Ectodermal cell (in vitro differentiated cells): ENCODE measurements around the gene CHRM1.
"Not testable (repeated sequence)": the region's sequence is repeated elsewhere in the genome, so short reads cannot be mapped to it uniquely, and the experiment has no call there.

ENCODE experiments used
- H3K27ac ChIP-seq: 2 replicates; pipeline ENCODE4 v1.7.0; 2013; ENCODE audit warnings: mild to moderate bottlenecking, low read depth, low read length; ENCODE audit not compliant: insufficient read depth, poor library complexity, severe bottlenecking
- H3K27me3 ChIP-seq: 2 replicates; pipeline ENCODE4 v1.7.0; 2013; ENCODE audit warnings: mild to moderate bottlenecking, low read length; ENCODE audit not compliant: insufficient read depth, control insufficient read depth, poor library complexity, severe bottlenecking
- H3K36me3 ChIP-seq: one replicate; pipeline ENCODE4 v1.7.0; 2013; ENCODE audit warnings: low read length; ENCODE audit not compliant: control insufficient read depth, insufficient read depth
- H3K4me1 ChIP-seq: one replicate; pipeline ENCODE4 v1.7.0; 2013; ENCODE audit warnings: low read length; ENCODE audit not compliant: control insufficient read depth, insufficient read depth
- H3K4me3 ChIP-seq: 2 replicates; pipeline ENCODE4 v1.7.0; 2013; ENCODE audit warnings: low read depth, low read length, control low read depth; ENCODE audit not compliant: insufficient read depth
- H3K9me3 ChIP-seq: 2 replicates; pipeline ENCODE4 v1.7.0; 2013; ENCODE audit warnings: mild to moderate bottlenecking, low read length, moderate library complexity; ENCODE audit not compliant: control insufficient read depth
- WGBS, 2 experiments: methylation state at CpG; one replicate each; pipeline ENCODE4 v1.1.7; 2013; ENCODE audit warnings: missing lambda C conversion rate in 2 of 2; 5-methylcytosine and 5-hydroxymethylcytosine counted together

CHRM1 gene

DNA sequence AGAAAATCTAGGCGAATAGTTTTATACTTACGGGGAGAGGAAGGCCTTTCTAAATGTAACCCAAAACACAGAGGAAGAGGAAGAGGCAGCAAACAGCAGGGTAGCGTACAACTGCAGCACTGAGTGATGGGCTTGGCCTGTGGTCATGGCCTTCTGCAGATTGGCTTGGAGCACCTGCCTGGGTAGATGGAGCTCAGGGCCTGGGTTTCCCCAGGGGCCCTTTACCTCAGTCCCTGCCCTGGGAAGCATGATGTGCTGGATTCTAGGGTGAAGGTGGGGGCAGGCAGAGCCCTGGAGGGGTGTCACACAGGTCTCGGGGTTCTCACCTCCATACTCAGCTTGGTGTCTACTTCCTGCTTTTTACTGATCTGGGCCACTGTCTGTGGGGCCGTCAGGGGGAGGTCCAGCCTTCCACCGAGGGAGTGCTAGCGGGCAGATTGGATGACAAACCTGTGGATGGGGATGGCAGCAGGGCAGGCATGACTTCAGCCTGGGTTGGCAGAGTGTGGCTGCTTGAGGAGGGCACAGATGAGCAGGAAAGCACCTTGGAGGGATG is 27.7 kb upstream of the CHRM1 start:
- WGBS, 2 experiments = 87 to 92% methylated on average over 7 of the region's 7 CpGs
- H3K36me3 ChIP-seq = no peaks in the 10 kb centered on the region
- no peaks in the 10 kb centered on the region for H3K27me3 ChIP-seq
- no peak overlapping the region for H3K4me3 ChIP-seq
- H3K4me1 ChIP-seq = no peaks in the 10 kb centered on the region
- no peaks in the 10 kb centered on the region for H3K9me3 ChIP-seq
- no peak overlapping the region for H3K27ac ChIP-seq

DNA sequence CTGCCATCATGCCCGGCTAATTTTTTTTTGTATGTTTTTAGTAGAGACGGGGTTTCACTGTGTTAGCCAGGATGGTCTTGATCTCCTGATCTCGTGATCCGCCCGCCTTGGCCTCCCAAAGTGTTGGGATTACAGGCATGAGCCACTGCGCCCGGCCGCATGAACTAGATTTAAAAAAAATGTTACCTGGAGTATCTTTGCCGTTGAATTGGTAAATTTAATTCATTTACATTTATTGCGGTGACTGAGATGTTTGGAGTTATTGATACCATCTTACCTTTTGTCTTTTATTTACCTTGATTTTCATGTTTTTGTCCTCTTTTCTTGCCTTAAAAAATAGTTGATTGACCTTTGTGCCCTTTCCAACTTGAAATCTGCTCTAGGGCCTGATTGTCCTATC is 24.4 kb upstream of the CHRM1 start:
- H3K36me3 ChIP-seq = not testable (repeated sequence)

DNA sequence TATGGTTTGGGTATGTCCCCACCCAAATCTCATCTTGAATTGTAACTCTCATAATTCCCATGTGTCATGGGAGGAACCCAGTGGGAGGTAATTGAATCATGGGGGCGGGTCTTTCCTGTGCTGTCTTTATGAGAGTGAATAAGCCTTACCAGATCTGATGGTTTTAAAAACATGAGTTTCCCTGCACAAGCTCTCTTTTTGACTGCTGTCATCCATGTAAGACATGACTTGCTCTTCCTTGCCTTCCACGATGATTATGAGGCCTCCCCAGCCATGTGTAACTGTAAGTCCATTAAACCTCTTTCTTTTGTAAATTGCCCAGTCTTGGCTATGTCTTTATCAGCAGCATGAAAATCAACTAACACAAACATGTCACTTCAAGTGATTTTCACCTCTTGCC is 16.4 kb upstream of the CHRM1 start:
- WGBS, 2 experiments = 87 to 91% methylated on average over 2 of the region's 2 CpGs
- not testable (repeated sequence) for H3K4me1 ChIP-seq, H3K4me3 ChIP-seq, H3K27me3 ChIP-seq, H3K9me3 ChIP-seq, H3K36me3 ChIP-seq, H3K27ac ChIP-seq

More for the DNA sequence above, 24.4 kb upstream of the CHRM1 start:
- not testable (repeated sequence) for H3K27me3 ChIP-seq, H3K27ac ChIP-seq, H3K9me3 ChIP-seq, H3K4me1 ChIP-seq, H3K4me3 ChIP-seq
- WGBS, 2 experiments = 87 to 93% methylated on average over 9 to 10 of the region's 10 CpGs

DNA sequence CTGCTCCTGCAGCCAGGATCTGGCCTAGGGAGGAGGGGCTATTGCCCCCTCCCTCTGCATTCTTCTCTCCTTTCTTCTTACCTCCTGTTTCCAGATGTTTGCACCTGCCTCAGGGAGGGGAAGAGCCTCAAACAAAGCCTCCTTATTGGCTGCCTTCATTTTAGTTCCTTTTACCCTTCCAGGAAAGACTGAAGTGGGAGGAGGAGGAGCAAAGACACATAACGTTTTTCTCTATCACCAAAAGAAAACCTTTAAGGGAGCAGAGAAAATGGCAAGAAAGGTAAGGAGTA is 13.3 kb upstream of the CHRM1 start:
- H3K9me3 ChIP-seq = no peaks in the 10 kb centered on the region
- H3K4me1 ChIP-seq = no peaks in the 10 kb centered on the region
- H3K27ac ChIP-seq = no peak overlapping the region
- no peak overlapping the region for H3K4me3 ChIP-seq
- H3K36me3 ChIP-seq = no peaks in the 10 kb centered on the region
- no CpG with 5 or more reads among the region's 1 CpG for WGBS, 2 experiments
- H3K27me3 ChIP-seq = no peaks in the 10 kb centered on the region

DNA sequence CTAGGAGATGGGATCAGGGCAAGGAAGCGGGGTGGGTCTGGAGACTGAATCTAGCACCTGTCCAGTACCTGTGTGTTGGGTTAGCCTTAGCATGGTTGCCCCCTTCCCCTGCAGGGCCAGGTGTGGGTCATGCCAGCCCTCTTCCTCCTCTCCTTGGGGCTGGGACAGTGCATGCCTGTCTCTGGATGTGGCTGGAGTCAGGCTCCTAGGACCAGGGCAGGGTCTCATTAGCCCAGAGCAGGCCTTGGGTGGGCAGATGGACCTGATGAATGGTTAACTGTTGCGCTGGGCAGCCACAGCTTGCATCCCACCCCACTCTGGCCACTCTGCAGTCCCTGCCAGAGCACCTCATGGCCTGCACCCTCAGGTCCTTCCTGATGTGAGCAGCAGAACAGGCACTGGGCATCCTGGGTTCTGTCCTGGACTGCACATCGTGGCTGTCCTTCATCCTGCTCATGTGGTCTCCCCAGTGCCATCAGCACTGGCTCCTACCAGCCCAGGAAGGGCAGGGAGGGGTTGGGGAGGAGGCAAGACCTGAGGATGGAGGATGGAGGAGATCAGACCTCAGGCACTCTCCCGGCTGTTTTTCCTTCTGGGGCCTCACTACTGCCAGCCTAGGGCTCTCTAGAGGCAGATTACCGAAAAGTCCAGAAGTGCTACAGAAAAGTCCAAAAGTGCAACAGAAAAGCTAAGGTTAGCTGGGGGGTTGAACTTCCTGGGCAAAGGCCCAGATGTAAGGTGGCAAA is 12.8 kb upstream of the CHRM1 start:
- Histone ChIP-seq H3K9me3 (no peaks in the 10 kb centered on the region), H3K4me1 (no peaks in the 10 kb centered on the region), H3K4me3 (no peak overlapping the region), H3K36me3 (no peaks in the 10 kb centered on the region), H3K27me3 (peaks cover under 1% of the 10 kb centered on the region), H3K27ac (no peak overlapping the region)
- WGBS, 2 experiments = 95% methylated on average over 5 of the region's 5 CpGs

DNA sequence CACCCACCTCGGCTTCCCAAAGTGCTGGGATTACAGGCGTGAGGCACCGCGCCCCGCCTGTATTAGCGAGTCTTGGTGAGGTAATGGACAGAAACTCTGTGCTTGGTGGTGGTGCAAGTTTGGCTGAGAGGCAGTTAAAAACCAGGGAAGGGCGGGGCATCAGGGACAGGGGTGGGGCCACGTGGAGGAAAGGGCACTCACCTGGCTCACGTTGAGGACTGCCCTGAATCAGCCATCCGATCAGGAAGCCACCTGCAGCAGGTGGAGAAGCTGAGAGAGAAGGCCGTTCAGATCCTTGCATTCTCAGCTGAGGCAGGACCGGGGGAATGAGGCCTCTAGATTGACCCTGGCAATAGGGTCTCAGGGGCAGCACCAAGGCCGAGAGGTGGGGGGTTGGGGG is 12.1 kb upstream of the CHRM1 start:
- Histone ChIP-seq H3K4me3 (no peak overlapping the region), H3K36me3 (no peaks in the 10 kb centered on the region), H3K9me3 (no peaks in the 10 kb centered on the region), H3K4me1 (no peaks in the 10 kb centered on the region), H3K27me3 (peaks cover 7% of the 10 kb centered on the region), H3K27ac (no peak overlapping the region)
- 88% methylated on average over 13 of the region's 13 CpGs for WGBS, 2 experiments

DNA sequence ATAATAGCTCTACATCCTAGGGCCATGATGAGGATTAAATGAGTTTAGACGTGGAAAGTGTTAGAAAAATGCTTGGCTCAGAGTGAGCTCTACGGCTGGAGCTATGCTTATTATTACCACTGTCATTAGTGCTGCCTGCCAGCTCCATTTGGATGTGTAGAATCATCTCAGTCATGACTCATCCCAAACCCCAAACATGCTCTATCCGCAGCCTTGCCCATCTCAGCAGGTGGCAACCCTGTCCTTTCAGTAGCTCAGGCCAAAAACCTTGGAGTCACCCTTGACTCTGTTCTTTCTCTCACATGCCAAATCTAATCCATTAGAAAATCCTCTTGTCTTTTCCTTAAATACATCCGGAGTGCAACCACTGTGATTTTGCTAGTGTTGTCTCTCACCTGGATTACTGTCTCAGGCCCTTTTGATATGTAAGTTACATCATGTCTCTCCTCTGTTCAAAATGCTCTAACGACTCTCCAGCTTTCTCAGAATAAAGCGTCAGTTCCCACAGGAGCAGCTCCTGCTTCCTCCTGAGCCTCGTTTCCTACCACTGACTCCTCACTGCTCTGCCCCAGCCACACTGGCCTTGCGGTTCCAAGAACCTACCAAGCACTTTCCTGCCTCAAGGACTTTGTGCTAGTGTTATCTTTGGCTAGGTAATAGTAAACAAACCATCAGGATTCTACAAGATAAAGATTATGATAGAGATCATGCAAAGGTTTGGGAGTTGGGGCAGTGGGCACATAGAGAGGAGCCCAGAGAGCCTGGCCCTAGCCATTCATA is 10.5 kb upstream of the CHRM1 start:
- no peaks in the 10 kb centered on the region for H3K36me3 ChIP-seq
- H3K27me3 ChIP-seq = peaks cover 23% of the 10 kb centered on the region
- H3K27ac ChIP-seq = no peak overlapping the region
- 48 to 55% methylated on average over 8 of the region's 8 CpGs for WGBS, 2 experiments
- no peak overlapping the region for H3K4me3 ChIP-seq
- no peaks in the 10 kb centered on the region for H3K9me3 ChIP-seq
- H3K4me1 ChIP-seq = no peaks in the 10 kb centered on the region

DNA sequence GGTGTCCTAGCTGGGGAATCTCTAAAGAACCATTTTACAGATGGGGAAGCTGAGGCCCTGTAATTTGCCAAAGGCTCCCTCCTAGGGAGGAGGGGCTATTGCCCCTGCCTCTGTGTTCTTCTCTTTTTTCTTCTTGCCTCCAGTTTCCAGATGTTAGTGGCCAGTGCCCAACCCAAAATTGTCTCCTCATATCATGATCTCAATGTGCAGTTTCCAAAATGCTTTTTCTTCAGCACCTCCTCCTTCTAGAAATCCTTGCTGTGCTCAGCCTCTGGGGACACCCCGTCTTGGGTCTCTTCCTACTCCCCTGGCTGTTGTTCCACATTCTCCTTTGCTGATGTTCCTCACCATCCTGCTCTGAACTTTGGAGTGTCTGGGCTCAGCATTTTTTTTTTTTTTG is 9.5 kb upstream of the CHRM1 start:
- Histone ChIP-seq H3K4me1 (peaks cover 3% of the 10 kb centered on the region), H3K27ac (no peak overlapping the region), H3K36me3 (no peaks in the 10 kb centered on the region), H3K4me3 (no peak overlapping the region), H3K27me3 (peaks cover 33% of the 10 kb centered on the region), H3K9me3 (no peaks in the 10 kb centered on the region)
- 84 to 85% methylated on average over 1 of the region's 1 CpG for WGBS, 2 experiments

DNA sequence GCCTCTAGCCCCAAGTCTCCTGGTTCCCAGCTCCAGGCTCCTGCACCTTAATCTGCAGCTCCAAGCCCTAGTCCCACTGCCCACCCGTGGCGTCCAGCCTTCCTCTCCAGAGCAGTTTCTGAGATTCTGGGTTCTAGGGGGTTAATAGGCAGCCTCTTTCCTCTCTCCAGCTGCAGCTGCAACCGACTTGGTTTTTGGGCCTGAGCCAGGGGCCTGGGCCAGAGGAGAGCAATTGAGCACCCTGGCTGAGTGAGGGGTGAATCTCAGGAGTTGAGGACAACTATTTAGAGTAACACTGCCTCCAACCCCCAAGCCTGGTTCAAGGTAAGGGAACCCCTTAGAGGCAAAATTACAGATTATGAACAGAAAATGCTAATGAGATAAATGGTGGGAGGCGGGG is 9.0 kb upstream of the CHRM1 start:
- Histone ChIP-seq H3K9me3 (no peaks in the 10 kb centered on the region), H3K27me3 (peaks cover 38% of the 10 kb centered on the region), H3K36me3 (no peaks in the 10 kb centered on the region), H3K27ac (no peak overlapping the region), H3K4me3 (no peak overlapping the region), H3K4me1 (peaks cover 5% of the 10 kb centered on the region)
- WGBS, 2 experiments = 70 to 75% methylated on average over 4 of the region's 4 CpGs

DNA sequence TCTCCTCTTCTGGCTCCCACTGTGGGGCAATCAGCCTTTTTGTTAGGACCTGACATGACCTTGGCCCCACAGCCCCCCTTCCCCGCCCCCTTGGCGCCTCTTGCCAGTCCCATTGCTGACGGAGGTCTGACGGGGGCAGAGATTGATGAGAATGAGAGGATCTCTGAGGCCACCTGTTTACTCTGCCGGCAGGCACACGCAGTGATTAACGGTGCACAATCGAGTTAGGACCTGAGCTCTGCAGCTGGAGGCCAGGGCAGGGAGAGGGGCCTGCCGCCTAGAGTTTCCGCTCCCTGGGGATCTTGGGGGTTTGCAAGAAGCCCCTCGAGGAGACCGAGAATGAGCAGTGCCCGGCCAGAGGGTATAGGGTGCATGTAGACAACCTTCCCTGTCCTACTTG is 6.8 kb upstream of the CHRM1 start:
- H3K4me1 ChIP-seq = peaks cover 5% of the 10 kb centered on the region
- H3K27ac ChIP-seq = no peak overlapping the region
- no peaks in the 10 kb centered on the region for H3K9me3 ChIP-seq
- H3K27me3 ChIP-seq = peaks cover 60% of the 10 kb centered on the region
- 43 to 46% methylated on average over 13 of the region's 13 CpGs for WGBS, 2 experiments
- H3K4me3 ChIP-seq = no peak overlapping the region
- H3K36me3 ChIP-seq = no peaks in the 10 kb centered on the region
